Activated CD4-positive, alpha-beta T cell treated with anti-CD3 and anti-CD28 coated beads for 1 hour (primary cell): ENCODE data around the gene TXK.

ENCODE experiments used
- DNase-seq: peaks from one replicate; pipeline ENCODE4 v3.0.0-alpha.2; 2020

Gene TXK

DNA sequence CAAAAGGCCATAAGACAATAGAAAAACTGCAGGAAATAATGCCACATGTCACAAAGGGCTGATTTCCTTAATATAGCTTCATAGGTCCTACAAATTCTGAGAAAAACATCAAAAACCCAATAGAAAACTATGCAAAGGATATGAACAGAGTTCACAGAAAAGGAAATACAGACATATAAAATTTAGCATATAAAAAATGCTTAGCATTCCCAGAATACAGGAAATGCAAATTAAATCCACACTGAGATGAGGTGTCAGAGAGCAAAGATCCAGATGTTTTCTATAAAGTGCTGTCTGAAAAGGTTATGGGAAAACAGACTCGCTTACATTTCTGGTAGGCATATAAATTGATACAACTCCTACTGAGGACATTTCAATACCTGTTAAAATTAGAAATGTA, 33.8 kb downstream of the TXK start:
- DNase-seq = no peak

- no peak for DNase-seq
These were observed 38.6 kb downstream of the TXK start for GRCh38 chr4:48095441-48095840.

DNA sequence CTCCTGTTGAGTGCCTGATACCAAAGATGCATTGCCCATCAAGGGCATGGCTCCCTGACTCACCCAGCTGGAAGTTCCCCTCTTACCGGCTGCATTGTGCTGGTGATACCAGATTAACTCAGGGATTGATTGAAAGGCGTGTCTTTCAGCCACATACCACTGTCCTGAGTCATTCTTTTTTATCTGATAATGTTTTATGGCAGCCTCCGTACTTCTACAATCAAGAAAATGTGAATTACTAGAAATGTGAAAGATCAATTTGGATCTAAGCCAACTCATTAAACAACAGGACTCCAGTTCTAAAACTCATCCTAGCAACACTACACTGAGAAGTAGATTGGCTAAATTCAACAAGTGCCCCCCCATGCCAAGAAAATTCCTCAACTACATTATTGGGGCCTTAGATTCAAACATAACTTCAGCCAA, 40.0 kb downstream of the TXK start:
- no peak for DNase-seq

- no peak for DNase-seq
These were observed 43.4 kb downstream of the TXK start for GRCh38 chr4:48090621-48091020.

DNA sequence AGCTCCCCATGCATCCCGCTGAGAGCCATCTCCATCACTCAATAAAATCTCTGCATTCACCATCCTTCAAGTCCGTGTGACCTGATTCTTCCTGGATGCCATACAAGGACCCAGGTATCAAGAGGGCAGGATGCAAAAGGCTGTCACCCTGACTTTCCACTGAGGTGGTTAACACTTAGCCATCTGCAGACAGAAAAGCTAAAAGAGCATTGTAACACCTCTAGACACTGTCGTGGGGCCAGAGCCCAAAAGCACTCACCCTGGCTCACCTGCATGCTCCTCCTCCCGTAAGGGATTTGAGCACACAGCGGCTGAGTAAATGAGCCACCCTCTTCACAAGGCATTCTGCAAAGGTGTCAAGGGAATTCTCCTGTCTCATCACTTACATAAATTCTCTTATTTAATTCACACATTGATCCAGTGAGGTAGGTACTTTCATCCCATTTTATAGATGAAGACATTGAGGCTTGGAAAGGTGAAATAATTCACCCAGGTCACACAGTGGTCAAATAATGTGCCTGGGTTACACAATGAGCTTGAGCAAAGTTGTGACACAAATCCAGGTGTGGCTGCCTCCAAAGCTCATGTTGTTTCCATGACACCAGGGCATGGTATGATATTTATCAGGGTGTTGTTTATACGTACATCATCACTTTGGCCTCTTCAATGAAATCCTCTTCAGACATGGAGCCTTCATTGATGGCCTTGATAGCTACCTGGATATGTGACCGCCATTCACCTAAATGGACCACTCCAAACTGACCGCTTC, 48.0 kb downstream of the TXK start:
- DNase-seq = no peak

- no peak for DNase-seq
These were observed 51.1 kb downstream of the TXK start for GRCh38 chr4:48082956-48083355.

DNA sequence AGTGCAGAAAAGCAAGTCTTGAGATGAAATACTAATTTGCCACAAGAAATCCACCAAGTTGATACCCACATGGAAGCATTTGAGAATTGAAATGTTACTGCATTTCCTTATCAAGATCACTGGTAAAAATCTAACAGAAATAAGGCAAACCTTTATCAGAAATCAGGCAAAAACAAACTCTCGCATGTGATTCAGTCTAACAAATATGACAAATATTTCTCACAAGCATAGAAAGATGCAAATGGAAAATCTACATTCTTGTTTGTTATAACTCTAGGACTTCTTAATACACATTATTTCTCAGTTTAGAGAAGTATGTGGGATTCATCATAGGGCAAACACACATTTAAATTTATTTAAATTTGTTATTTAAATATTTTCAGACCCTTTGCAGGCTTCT, 52.9 kb downstream of the TXK start:
- DNase-seq = no peak

- DNase-seq = no peak
These were observed 54.1 kb downstream of the TXK start for GRCh38 chr4:48079972-48080391.

- no peak for DNase-seq
These were observed 55.0 kb downstream of the TXK start for GRCh38 chr4:48078862-48079655.

DNA sequence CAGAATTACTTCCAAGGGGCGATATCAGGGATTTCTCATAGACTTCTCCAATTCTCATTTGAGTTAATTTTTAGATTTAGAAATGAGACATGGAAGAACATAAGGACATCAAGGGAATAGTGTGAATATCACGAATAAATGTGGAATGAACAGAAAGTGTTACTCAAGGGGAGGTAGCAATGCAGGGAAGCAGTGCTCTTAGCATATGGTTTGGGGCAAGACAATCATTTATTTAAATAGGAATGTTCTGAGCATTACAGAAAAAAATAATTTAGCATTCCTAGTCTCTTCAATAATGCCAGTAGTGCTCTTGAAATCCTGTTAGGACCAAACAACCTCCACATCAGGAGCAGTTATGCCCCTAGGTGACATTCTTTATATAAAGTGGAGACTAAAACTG, 55.6 kb downstream of the TXK start:
- no peak for DNase-seq

GRCh38 chr4:48074657-48075056, 59.4 kb downstream of the TXK start:
- no peak for DNase-seq

DNA sequence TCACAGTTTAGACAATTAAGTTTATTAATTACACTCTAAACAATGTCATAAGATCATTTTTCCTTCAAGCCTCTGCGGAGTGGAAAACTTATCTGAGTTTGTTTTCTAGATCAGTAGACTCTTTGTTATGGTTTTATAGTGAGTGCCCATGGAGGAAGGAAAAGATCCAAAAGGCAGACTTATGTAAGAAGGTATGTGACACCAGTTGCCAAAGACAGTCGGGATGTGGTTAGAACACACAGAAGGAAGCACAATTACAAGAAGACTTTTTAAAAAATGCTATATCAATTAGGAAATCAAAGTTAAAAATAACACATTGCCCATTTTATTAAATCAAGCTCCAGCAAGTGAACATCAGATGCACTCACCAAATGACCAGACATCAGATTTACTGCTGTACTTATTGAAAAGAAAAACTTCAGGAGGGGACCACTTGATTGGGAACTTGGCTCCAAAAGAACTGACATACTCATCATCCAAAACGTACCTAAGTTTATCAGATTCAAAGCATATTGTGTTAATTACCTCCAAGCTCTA, 60.4 kb downstream of the TXK start:
- DNase-seq = no peak

- no peak for DNase-seq
These were observed 62.9 kb downstream of the TXK start for GRCh38 chr4:48071191-48071590.

GRCh38 chr4:48069026-48069425, 65.0 kb downstream of the TXK start:
- no peak for DNase-seq

GRCh38 chr4:48068182-48068581, 65.9 kb downstream of the TXK start:
- no peak for DNase-seq

DNA sequence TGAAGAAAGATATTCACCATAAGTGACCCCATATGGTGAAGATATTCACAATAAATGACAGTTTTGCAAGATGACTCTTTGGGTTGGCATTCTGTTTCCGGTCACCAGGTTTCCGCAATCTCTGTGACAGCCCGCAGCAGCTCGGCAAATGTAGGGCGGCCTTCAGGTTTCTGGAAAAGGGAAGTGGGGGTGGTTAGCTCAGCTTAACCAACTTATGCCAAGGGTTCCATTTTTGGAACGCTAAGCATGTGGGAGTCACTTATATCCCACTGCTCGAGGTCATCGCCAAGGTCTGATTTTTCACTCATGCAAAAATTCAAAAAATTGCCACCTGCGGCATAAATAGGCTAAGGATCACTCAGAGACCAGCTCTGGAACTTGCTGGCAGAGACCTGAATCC, 66.5 kb downstream of the TXK start:
- DNase-seq = no peak

GRCh38 chr4:48065587-48066052, 68.4 kb downstream of the TXK start:
- DNase-seq = no peak

GRCh38 chr4:48064349-48064748, 69.7 kb downstream of the TXK start:
- DNase-seq = no peak

DNA sequence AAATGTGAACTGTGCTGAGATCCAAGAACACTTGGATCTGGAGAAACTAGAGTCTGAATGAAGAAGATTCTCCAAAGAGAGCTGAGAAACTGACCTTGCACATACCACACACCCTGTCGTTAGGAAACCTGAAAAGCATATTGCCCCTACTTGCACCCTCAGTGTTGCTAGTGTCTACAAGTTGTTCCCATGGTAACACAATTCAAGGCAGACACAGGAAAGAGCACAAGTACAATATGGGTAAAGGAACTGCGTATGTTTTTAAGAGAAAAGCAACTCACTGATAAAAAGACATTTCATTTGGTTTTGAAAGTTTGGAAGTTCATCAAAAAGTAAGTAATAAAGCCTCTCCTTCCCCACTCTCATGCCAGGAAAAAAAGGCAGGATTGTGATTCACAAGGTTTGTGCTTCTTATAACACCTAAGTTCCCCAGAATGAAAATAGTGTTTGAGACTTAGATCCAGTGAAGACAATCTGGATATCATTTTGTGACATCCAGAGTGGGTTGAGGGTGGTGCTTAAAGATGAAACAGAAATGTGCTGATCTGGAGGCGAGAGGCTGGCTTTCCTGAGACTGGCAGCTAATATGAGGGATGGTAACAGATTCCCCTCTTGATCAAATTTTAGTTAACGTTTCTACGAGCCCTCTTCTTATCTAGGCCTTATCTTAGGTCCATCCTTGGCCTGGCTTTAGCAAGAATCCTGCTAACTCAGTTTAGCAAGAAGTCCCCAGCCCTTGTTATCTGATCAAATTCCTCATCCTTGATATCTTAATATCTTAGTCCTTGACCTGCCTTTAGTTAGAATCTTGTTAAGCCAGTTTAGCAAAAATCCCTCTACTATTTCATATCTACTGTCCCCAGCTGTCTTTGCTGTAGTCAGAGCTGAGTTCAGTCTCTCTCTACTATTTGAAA, 75.2 kb downstream of the TXK start:
- no peak for DNase-seq

- DNase-seq = no peak
These were observed 83.0 kb downstream of the TXK start for GRCh38 chr4:48051078-48051477.

- no peak for DNase-seq
These were observed 84.6 kb downstream of the TXK start for GRCh38 chr4:48049483-48049882.

DNA sequence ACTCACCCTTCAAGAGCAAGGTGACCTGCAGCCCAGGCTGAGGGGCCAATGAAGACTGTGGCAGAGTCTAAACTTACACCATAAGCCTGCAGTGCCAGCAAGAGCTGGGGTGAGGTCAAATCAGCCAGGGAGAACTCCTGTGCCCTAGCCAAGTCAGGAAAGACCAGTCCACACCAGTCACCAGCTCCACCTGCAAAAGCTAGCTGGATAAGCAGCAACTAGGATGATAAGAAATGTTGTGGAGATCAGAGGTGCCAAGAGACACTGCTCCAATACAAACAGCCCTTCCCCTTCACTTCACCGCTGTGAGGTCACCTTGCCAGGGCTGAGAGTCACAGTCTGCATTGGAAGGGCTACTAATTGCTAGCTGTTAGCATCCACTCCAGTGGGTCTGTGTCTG, 86.2 kb downstream of the TXK start:
- no peak for DNase-seq

- DNase-seq = peak; percentile 49
These were observed 86.6 kb downstream of the TXK start for GRCh38 chr4:48047421-48047844.
